GM23338 (cell line): ENCODE results near the gene FILIP1. TPM values are rescaled to one million over a fixed set of nuclear protein-coding genes. Genes with fewer than 3 reads are reported as not detected.

Experiments
- ATAC-seq: fragments of 200-7000 bp; cut with Tn5 transposase; 3 replicates; pipeline ENCODE4 v1.9.1; 2020
- DNase-seq: peaks from one replicate; pipeline ENCODE4 v3.0.0-alpha.2; 2015; ENCODE audit warnings: low spot score
- H2AFZ ChIP-seq: fragments of 200-600 bp; sonication (generic); 2 replicates; pipeline ENCODE4 v1.8.0; 2016; ENCODE audit warnings: antibody characterized with exemption, mild to moderate bottlenecking, moderate library complexity
- H3F3A ChIP-seq: fragments of 200-600 bp; sonication (generic); replicated peaks from 2 replicates; pipeline ENCODE4 v1.8.0; 2017; ENCODE audit warnings: antibody characterized with exemption, mixed run types, low read depth
- H3K27ac ChIP-seq: fragments of 200-600 bp; sonication (generic); 2 replicates; pipeline ENCODE4 v1.6.1; 2016; ENCODE audit warnings: low read depth
- H3K27me3 ChIP-seq: fragments of 200-600 bp; sonication (generic); 2 replicates; pipeline ENCODE4 v1.8.0; 2016; ENCODE audit warnings: mild to moderate bottlenecking, mixed run types, moderate library complexity; ENCODE audit not compliant: insufficient read depth
- H3K36me3 ChIP-seq: fragments of 200-600 bp; sonication (generic); 2 replicates; pipeline ENCODE4 v1.8.0; 2016; ENCODE audit warnings: mild to moderate bottlenecking; ENCODE audit not compliant: insufficient read depth
- H3K4me1 ChIP-seq: fragments of 200-600 bp; sonication (generic); 2 replicates; pipeline ENCODE4 v1.8.0; 2016; ENCODE audit warnings: mild to moderate bottlenecking, moderate library complexity; ENCODE audit not compliant: insufficient read depth
- H3K4me2 ChIP-seq: fragments of 200-600 bp; sonication (generic); 2 replicates; pipeline ENCODE4 v1.7.1; 2017; ENCODE audit warnings: mixed run types
- H3K4me3 ChIP-seq: fragments of 200-600 bp; sonication (generic); 2 replicates; pipeline ENCODE4 v1.6.1; 2016; ENCODE audit warnings: mixed run types
- H3K79me2 ChIP-seq: fragments of 200-600 bp; sonication (generic); replicated peaks from 2 replicates; pipeline ENCODE4 v1.8.0; 2017; ENCODE audit warnings: mild to moderate bottlenecking; ENCODE audit not compliant: insufficient read depth
- H3K9me2 ChIP-seq: fragments of 200-600 bp; sonication (generic); 2 replicates; pipeline ENCODE4 v1.8.0; 2017; ENCODE audit not compliant: insufficient read depth
- H4K20me1 ChIP-seq: fragments of 200-600 bp; sonication (generic); replicated peaks from 2 replicates; pipeline ENCODE4 v1.8.0; 2017; ENCODE audit warnings: mild to moderate bottlenecking; ENCODE audit not compliant: insufficient read depth
- H3K27ac Mint-ChIP-seq: 2 replicates; pipeline ENCODE4 v1.8.0; 2020; ENCODE audit warnings: inconsistent platforms, mild to moderate bottlenecking, moderate library complexity, mixed read lengths
- H3K27me3 Mint-ChIP-seq: 3 replicates; pipeline ENCODE4 v1.8.0; 2022; ENCODE audit warnings: low read depth, mild to moderate bottlenecking, moderate library complexity, mixed read lengths, inconsistent platforms; ENCODE audit not compliant: insufficient read depth, poor library complexity
- H3K36me3 Mint-ChIP-seq: 3 replicates; pipeline ENCODE4 v1.8.0; 2021; ENCODE audit warnings: low read depth, mild to moderate bottlenecking, inconsistent platforms, moderate library complexity, mixed read lengths
- H3K4me1 Mint-ChIP-seq: 3 replicates; pipeline ENCODE4 v1.8.0; 2020; ENCODE audit warnings: mild to moderate bottlenecking, inconsistent platforms, mixed read lengths
- H3K4me3 Mint-ChIP-seq: 3 replicates; pipeline ENCODE4 v1.8.0; 2021; ENCODE audit warnings: moderate library complexity, mild to moderate bottlenecking, inconsistent platforms, mixed read lengths
- H3K9me3 Mint-ChIP-seq: 3 replicates; pipeline ENCODE4 v1.8.0; 2020; ENCODE audit warnings: moderate library complexity, mild to moderate bottlenecking, inconsistent platforms, mixed read lengths
- CREB1 ChIP-seq: fragments of 250-450 bp; sonication (Bioruptor Pico); IDR thresholded peaks from 2 replicates; pipeline ENCODE4 v1.5.0; 2020; ENCODE audit warnings: low read depth, mild to moderate bottlenecking, moderate library complexity
- CTCF ChIP-seq, 2 experiments: fragments of 200-600 bp in 1 of 2; sonication (generic) in 1 of 2; conservative IDR thresholded peaks; 2 replicates each; pipeline versions ENCODE4 v1.5.1 to v1.6.1; 2016 to 2017; ENCODE audit warnings: antibody characterized with exemption in 2 of 2, low read depth in 2 of 2, mild to moderate bottlenecking in 2 of 2, moderate library complexity in 1 of 2
- ETS1 ChIP-seq: IDR thresholded peaks from 2 replicates; pipeline ENCODE4 v1.6.1; 2016; ENCODE audit warnings: antibody characterized with exemption
- EZH2 ChIP-seq: fragments of 200-600 bp; sonication (generic); IDR thresholded peaks from one replicate; pipeline ENCODE4 v1.8.0; 2017; ENCODE audit warnings: antibody characterized with exemption, mild to moderate bottlenecking, low read depth; ENCODE audit not compliant: unreplicated experiment
- JUNB ChIP-seq: IDR thresholded peaks from one replicate; pipeline ENCODE4 v1.6.1; 2016; ENCODE audit warnings: antibody characterized with exemption; ENCODE audit not compliant: unreplicated experiment
- NANOG ChIP-seq: IDR thresholded peaks from 2 replicates; pipeline ENCODE4 v1.6.1; 2016; ENCODE audit warnings: antibody characterized with exemption, borderline replicate concordance
- POLR2AphosphoS5 ChIP-seq: IDR thresholded peaks from 2 replicates; pipeline ENCODE4 v1.6.1; 2016; ENCODE audit warnings: antibody characterized with exemption, low read depth
- REST ChIP-seq: IDR thresholded peaks from one replicate; pipeline ENCODE4 v1.6.1; 2018; ENCODE audit warnings: antibody characterized with exemption; ENCODE audit not compliant: unreplicated experiment
- STAT1 ChIP-seq: IDR thresholded peaks from one replicate; pipeline ENCODE4 v1.6.1; 2016; ENCODE audit warnings: antibody characterized with exemption; ENCODE audit not compliant: unreplicated experiment
- ZNF114 ChIP-seq: fragments of 250-450 bp; sonication (Bioruptor Pico); IDR thresholded peaks from 2 replicates; pipeline ENCODE4 v1.5.0; 2020; ENCODE audit warnings: mild to moderate bottlenecking, moderate library complexity
- ZNF331 ChIP-seq: fragments of 250-450 bp; sonication (Bioruptor Pico); IDR thresholded peaks from 2 replicates; pipeline ENCODE4 v1.5.0; 2020; ENCODE audit warnings: low read depth, mild to moderate bottlenecking, moderate library complexity
- ZNF462 ChIP-seq: fragments of 250-450 bp; sonication (Bioruptor Pico); IDR thresholded peaks from 2 replicates; pipeline ENCODE4 v1.5.0; 2020; ENCODE audit warnings: mild to moderate bottlenecking, moderate library complexity
- polyA plus RNA-seq: library from polyadenylated mRNA; unstranded; fragments of >200 nt; fragmentation: Nextera tagmentation; extraction: Ambion mirVana; gene quantifications from 2 replicates; pipeline ENCODE4 v1.2.1, GENCODE V29; 2016
- total RNA-seq: library from RNA; depleted of rRNA; stranded (reverse); fragments of >200 nt; shearing (Covaris generic); gene quantifications from 2 replicates; pipeline ENCODE4 v1.2.3, GENCODE V29; 2014

Gene FILIP1
- total and polyA plus RNA-seq, 2 experiments from 2014 or later = 3.7 to 6.4 TPM

- TF ChIP-seq ZNF462 (CRISPR knock-in tag) = no peak
- TF ChIP-seq NANOG = no peak
Measured at GRCh38 chr6:75531174-75531573, 37.6 kb upstream of the FILIP1 start (continued).

- no peak overlapping the region for H3K4me3 Mint-ChIP-seq
- H3K9me3 Mint-ChIP-seq = no peaks in the 10 kb centered on the region
- no peak overlapping the region for H3K27ac ChIP-seq
- no peaks in the 10 kb centered on the region for H3F3A ChIP-seq
- no peaks in the 10 kb centered on the region for H3K36me3 ChIP-seq
- peaks cover 3% of the 10 kb centered on the region; the same call in 2 of the 3 replicates for H3K4me1 Mint-ChIP-seq
- no peak overlapping the region for H2AFZ ChIP-seq
- DNase-seq = no peak
- H3K79me2 ChIP-seq = no peaks in the 10 kb centered on the region
- no peaks in the 10 kb centered on the region for H3K36me3 Mint-ChIP-seq
- H3K27me3 Mint-ChIP-seq = no peaks in the 10 kb centered on the region
- H3K4me2 ChIP-seq = no peak overlapping the region
- H3K4me3 ChIP-seq = no peak overlapping the region
- no peak overlapping the region for H3K27ac Mint-ChIP-seq
- H4K20me1 ChIP-seq = no peaks in the 10 kb centered on the region
- ATAC-seq = no peak
- no peaks in the 10 kb centered on the region for H3K27me3 ChIP-seq
- no peaks in the 10 kb centered on the region for H3K9me2 ChIP-seq
- no peaks in the 10 kb centered on the region for H3K4me1 ChIP-seq
- TF ChIP-seq CREB1 (CRISPR knock-in tag) (no peak), ETS1 (no peak), ZNF114 (CRISPR knock-in tag) (no peak), NANOG (no peak), REST (no peak), ZNF331 (CRISPR knock-in tag) (no peak), POLR2AphosphoS5 (no peak), EZH2 (no peak), STAT1 (no peak), CTCF (conservative IDR thresholded peaks at IDR 0.05; ENCODE audit: low read depth in 2 of 2) (no peak), JUNB (no peak)
Measured at GRCh38 chr6:75530696-75531095, 37.1 kb upstream of the FILIP1 start.
